ENCODE data around the gene SERPINE2.
A peak's percentile ranks its signal among the peaks of the same experiment; 100 is the strongest.
"Not testable (repeated sequence)": the region's sequence is repeated elsewhere in the genome, so short reads cannot be mapped to it uniquely, and the experiment has no call there.

SERPINE2 gene

DNA sequence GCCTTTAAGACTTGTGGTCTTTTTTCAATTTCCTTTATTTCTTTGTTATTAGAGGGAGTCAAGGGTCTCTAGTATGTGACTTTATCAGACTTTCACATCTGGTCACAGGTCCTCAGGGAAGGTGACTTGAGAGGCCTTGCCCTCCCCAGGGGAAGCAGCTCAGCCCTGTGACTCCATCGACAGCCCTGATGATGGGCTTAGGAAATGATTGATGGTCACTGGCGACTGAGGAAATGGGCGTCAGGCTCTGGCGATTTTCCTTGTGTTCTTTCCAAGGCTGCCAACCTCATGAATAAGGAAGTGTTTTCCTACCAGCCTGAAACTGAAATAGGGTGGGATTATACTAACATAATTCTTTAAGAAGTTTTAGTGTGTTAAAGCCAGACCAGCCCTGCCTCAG lies 21.1 kb downstream of the SERPINE2 start:
- no peak for DNase-seq (ENCODE audit: low read depth in 1 of 2, low spot score in 1 of 2)

GRCh38 chr2:224016963-224017362 lies 22.1 kb downstream of the SERPINE2 start:
- DNase-seq (ENCODE audit: low read depth in 1 of 2, low spot score in 1 of 2): no peak

DNA sequence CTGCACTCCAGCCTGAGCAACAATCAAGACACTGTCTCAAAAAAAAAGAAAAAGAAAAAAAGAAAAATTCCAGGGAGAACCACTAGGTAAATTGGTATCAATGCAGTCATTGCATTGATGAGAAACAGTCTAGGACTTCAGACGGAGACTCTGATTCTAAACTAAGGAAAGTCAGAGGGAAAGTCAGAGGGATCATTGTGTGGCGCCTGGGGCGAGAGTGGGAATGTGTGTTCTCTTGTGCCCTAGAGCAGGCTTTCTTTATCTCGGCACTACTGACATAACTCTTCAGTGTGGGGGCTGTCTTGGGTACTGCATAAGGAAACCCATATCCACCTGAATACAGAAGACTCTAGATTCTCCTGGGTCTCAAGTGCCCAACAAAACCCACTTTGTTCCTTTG lies 24.8 kb downstream of the SERPINE2 start:
- DNase-seq (ENCODE audit: low read depth in 1 of 2, low spot score in 1 of 2): no peak

DNA sequence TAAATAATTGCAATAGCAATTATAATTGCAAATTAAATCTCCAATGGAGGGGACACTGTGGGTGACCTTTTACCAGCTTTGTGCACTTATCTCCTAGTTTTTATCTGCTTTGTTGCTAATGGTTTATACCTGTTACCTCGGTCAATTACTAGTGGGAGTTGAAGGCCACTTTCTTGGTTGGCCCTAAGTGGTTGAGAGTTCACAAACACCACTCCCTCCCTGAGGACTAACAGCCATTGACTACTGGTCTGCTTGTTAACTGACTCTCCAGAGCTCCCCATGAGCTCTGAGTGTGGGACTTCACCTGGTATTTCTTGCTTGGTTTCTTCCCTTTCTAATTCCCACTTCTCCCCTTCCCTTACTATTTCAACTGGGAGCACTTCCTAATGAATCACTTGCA lies 27.2 kb downstream of the SERPINE2 start:
- no peak for DNase-seq (ENCODE audit: low read depth in 1 of 2, low spot score in 1 of 2)

GRCh38 chr2:224009605-224010315 lies 29.3 kb downstream of the SERPINE2 start:
- DNase-seq (ENCODE audit: low read depth in 1 of 2, low spot score in 1 of 2): no peak

- no peak for DNase-seq (ENCODE audit: low read depth in 1 of 2, low spot score in 1 of 2)
Observed at GRCh38 chr2:224008702-224009261, 30.3 kb downstream of the SERPINE2 start.

DNA sequence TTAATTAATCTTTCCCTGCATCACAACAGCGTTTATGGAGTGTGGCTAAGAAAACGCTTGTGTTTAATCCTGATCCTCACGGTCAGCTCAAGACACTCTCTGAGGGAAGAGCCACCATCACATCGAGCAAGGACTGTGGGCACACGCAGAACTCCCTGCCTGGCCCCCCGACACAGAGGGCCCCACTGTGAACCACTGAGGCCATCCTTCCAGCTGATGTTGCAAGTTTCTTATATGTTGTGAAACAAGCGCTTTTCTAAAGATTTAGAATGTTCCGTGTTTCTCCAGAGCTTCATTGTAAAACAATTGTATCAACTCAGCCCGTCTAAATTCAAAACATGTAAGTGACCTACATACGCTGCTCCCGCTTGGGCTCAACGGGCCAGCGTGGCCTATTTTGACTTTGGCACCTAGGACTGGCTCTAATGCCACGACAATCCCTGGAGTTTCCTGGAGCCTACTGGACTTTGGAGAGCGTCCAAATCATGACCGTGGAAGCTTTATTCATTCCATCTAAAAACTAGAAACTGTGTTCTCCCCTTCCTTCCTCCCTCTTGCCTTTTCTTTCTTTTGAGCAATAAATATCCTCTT lies 34.9 kb downstream of the SERPINE2 start:
- no peak for DNase-seq (ENCODE audit: low read depth in 1 of 2, low spot score in 1 of 2)

GRCh38 chr2:224000662-224001061 lies 38.4 kb downstream of the SERPINE2 start:
- not testable (repeated sequence) for DNase-seq (ENCODE audit: low read depth in 1 of 2, low spot score in 1 of 2)

GRCh38 chr2:223999862-224000261 lies 39.2 kb downstream of the SERPINE2 start:
- no peak for DNase-seq (ENCODE audit: low read depth in 1 of 2, low spot score in 1 of 2)

- DNase-seq (ENCODE audit: low read depth in 1 of 2, low spot score in 1 of 2): no peak
Observed at GRCh38 chr2:223998948-223999347, 40.1 kb downstream of the SERPINE2 start.

DNA sequence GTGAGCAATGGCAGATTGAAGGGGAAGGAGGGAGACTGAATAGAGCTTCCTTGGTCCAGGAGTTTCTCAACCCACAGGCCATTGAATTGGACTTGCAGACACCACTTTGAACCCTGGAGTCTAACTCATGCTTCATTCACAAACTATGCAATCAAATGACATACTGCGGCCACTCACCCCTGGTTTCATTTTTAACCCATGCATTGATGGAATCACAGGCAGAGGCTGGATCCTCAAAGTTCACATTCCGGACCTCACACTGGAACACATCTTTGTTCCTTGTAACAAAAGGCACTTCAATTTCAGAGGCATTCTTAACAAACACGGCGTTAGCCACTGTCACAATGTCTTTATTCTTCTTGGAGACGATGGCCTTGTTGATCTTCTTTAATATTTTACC lies 41.1 kb downstream of the SERPINE2 start:
- no peak for DNase-seq (ENCODE audit: low read depth in 1 of 2, low spot score in 1 of 2)

DNA sequence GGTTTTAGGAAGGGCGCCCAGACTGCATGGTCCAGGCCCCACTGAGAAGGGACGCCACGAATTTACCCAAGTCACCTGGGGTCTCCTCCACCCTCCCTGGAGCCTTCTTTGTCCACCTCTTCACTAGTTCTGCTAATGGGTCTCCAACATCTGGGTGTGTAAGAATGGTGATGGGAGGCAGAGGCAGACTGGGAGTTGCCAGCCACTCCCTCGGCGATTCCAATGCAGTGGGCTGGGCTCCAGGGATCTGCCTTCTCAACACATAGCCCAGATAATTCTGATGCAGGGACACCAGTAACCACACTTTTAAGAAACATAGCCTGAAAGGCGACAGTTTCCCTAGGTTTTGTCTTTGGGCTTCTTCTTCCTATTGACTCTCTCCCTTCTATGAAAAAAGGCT lies 42.7 kb downstream of the SERPINE2 start:
- no peak for DNase-seq (ENCODE audit: low read depth in 1 of 2, low spot score in 1 of 2)

DNA sequence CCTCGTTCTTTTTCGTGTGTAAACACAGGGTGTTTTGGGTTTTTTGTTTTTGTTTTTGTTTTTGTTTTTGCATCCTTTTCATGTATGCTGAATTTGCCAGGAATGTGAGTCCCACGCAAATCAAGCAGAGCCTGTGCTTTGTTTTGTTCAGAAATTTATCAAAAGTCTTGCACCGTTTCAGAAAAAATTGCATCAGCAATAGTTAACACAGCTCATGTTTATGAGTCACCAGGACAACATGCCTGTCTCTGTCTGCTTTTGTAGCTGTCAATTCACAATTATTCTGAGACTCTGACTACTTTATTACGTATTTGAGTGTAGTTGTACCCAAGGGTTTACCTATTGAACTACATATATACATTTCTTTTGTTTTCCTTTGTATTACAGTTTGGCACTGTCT lies 43.5 kb downstream of the SERPINE2 start:
- DNase-seq (ENCODE audit: low read depth in 1 of 2, low spot score in 1 of 2): no peak

DNA sequence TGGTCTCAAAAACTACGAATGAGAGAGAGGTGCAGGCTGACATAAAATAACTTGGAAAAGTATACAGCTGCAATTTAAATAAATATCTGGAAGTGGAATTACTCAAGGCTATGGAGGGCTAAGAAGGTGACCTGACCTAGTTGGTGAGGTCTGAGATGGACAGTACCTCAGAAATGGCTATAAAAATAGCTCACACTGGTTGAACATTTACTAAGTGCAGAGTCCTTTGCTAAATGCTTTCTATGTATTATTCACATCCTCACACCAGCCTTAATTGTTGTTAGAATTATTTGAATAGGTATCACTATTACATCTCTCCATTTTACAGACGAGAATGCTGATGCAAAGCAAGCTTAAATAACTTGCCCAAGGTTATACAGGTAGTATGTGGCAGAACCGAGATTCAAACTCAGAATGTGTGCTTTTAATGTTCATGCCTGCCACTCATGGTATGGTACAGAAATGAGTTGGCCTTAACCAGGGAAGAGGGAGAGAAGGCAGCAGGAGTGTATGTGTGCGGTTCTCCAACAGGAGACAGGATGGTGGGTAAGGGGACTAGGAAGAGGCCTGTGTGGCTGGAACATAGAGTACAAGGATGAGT lies 44.4 kb downstream of the SERPINE2 start:
- no peak for DNase-seq (ENCODE audit: low read depth in 1 of 2, low spot score in 1 of 2)

- DNase-seq (ENCODE audit: low read depth in 1 of 2, low spot score in 1 of 2): peak; percentile 19 to 51
Observed at GRCh38 chr2:223993634-223994232, 45.4 kb downstream of the SERPINE2 start.

DNA sequence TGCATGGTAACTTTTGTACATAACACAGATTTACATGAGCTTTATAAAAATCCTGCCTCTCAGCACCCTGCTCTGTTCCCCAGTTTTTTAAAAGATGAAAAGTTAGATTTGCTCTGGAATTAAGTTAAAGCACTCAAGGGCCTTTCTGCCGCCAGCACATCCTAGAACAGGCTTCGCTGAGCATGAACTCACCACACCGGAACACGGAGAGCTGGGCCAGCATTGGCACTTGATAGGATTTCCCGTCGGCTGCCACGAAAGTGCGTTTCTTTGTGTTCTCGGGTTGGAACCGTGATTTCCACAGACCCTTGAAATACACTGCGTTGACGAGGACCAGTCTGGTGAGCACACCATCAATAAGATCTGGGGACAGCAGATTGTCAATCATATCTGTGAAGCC lies 47.5 kb downstream of the SERPINE2 start:
- DNase-seq (ENCODE audit: low read depth in 1 of 2, low spot score in 1 of 2): no peak

DNA sequence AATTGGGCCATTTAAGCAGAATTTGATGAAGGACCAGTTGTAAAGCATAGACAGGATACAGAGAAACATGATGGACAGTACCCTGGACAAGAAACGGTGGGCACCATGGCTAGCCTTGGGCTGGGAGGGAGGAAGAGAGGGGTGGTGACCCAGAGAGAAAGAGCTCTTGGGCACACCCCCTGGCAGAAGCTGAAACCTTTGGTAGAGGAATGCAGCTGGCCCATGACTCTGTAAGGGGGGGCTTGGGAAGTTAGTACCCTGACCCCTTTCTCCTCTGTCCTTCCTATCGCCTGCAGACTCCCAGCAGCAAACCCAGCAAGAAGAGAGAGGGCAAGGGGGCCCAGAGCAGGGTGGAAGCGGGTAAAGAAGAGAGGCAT lies 49.2 kb downstream of the SERPINE2 start:
- no peak for DNase-seq (ENCODE audit: low read depth in 1 of 2, low spot score in 1 of 2)

GRCh38 chr2:223989206-223989855 lies 49.8 kb downstream of the SERPINE2 start:
- DNase-seq (ENCODE audit: low read depth in 1 of 2, low spot score in 1 of 2): no peak

DNA sequence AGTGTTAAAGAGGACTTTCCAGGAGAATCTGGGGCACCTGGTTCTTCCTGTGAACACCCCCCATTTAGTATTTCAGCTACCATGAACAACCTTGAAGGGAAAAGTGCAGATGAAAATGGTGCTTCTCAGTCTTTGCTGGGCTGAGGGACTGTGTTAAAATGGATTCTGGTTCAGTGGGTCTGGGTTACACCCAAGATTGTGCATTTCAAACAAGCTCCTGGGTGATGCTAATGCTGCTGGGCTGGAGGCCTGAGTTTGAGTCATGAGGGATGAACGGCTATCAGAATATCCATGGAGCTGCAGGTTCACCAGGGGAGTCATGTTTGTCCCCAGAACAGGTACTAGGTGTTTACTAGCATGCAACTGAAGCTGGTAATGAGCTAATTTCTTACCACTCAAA lies 57.8 kb downstream of the SERPINE2 start:
- DNase-seq (ENCODE audit: low read depth in 1 of 2, low spot score in 1 of 2): no peak

- no peak for DNase-seq (ENCODE audit: low read depth in 1 of 2, low spot score in 1 of 2)
Observed at GRCh38 chr2:223980803-223981202, 58.3 kb downstream of the SERPINE2 start.

DNA sequence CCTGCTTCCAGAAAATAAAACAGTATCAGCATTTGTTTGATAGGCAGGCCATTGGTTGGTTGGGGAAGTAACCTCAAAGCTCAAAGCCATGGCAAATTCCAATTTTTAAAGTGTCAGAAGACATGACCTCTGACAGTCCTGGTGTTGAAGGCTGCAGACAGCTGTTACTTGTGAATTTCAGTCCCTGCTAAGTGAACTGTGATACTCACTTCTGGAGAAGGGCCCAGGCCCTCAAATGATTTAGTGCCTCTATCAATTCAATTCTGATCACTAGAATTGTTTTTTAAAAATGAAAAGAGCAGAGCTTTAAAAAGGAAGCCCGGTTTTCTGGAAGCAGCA lies 58.7 kb downstream of the SERPINE2 start:
- no peak for DNase-seq (ENCODE audit: low read depth in 1 of 2, low spot score in 1 of 2)
